Activated T-helper 17 cell treated with anti-CD3 and anti-CD28 coated beads, Interleukin-2, amount 50 U/mL, for 72 hours (primary cell): ENCODE data around the gene FAM81A. TPM values are rescaled to one million over a fixed set of nuclear protein-coding genes. Genes with fewer than 3 reads are reported as not detected.
"Not testable (repeated sequence)": the region's sequence is repeated elsewhere in the genome, so short reads cannot be mapped to it uniquely, and the experiment has no call there.

Experiments
- ATAC-seq: fragments of 150-1000 bp; cut with Tn5 transposase; replicated peaks from 2 replicates; pipeline ENCODE4 v1.10.0; 2021; ENCODE audit warnings: mild to moderate bottlenecking, moderate library complexity
- H3K27ac Mint-ChIP-seq: one replicate; pipeline ENCODE4 v1.8.0; 2022; ENCODE audit warnings: mixed read lengths
- H3K27me3 Mint-ChIP-seq: one replicate; pipeline ENCODE4 v1.8.0; 2022; ENCODE audit warnings: mixed read lengths
- H3K36me3 Mint-ChIP-seq: one replicate; pipeline ENCODE4 v1.8.0; 2022; ENCODE audit warnings: low read depth, mild to moderate bottlenecking, mixed read lengths
- H3K4me1 Mint-ChIP-seq: one replicate; pipeline ENCODE4 v1.8.0; 2022; ENCODE audit warnings: mixed read lengths
- H3K4me3 Mint-ChIP-seq: one replicate; pipeline ENCODE4 v1.8.0; 2022; ENCODE audit warnings: mild to moderate bottlenecking, mixed read lengths
- H3K9me3 Mint-ChIP-seq: one replicate; pipeline ENCODE4 v1.8.0; 2022; ENCODE audit warnings: mixed read lengths
- total RNA-seq, 2 donors: library from RNA; stranded (reverse); gene quantifications; one replicate each; pipeline ENCODE4 v1.2.3, GENCODE V29; 2022

FAM81A gene
- not detected for total RNA-seq

GRCh38 chr15:59437817-59438624 lies at the start of gene FAM81A:
Gene FAM81A, plus strand, starts transcription at chr15:59438186. Its CDS starts 20,441 bp downstream, at chr15:59458627.
- H3K27ac Mint-ChIP-seq, result no peak within 1 kb of the TSS
- peak; percentile 70 for ATAC-seq
- no peaks in the 10 kb centered on the region for H3K9me3 Mint-ChIP-seq
- H3K36me3 Mint-ChIP-seq, result no peaks in the 10 kb centered on the region
- H3K4me3 Mint-ChIP-seq, result peak within 1 kb of the TSS; percentile 72
- H3K27me3 Mint-ChIP-seq, result peaks cover 40% of the 10 kb centered on the region
- H3K4me1 Mint-ChIP-seq, result no peaks in the 10 kb centered on the region

GRCh38 chr15:59388670-59389069 lies 49.3 kb upstream of the FAM81A start:
- H3K4me1 Mint-ChIP-seq, result peaks cover 4% of the 10 kb centered on the region
- H3K27ac Mint-ChIP-seq, result no peak overlapping the region
- H3K4me3 Mint-ChIP-seq, result no peak overlapping the region
- no peak for ATAC-seq
- H3K27me3 Mint-ChIP-seq, result no peaks in the 10 kb centered on the region
- H3K36me3 Mint-ChIP-seq, result no peaks in the 10 kb centered on the region
- no peaks in the 10 kb centered on the region for H3K9me3 Mint-ChIP-seq

GRCh38 chr15:59392299-59392698 lies 45.7 kb upstream of the FAM81A start:
- no peak for ATAC-seq
- Mint-ChIP-seq H3K9me3 (no peaks in the 10 kb centered on the region), H3K36me3 (no peaks in the 10 kb centered on the region), H3K4me3 (no peak overlapping the region), H3K4me1 (no peaks in the 10 kb centered on the region), H3K27me3 (peaks cover 6% of the 10 kb centered on the region), H3K27ac (no peak overlapping the region)

- Mint-ChIP-seq H3K27me3 (peaks cover 10% of the 10 kb centered on the region), H3K4me1 (no peaks in the 10 kb centered on the region), H3K36me3 (no peaks in the 10 kb centered on the region), H3K9me3 (no peaks in the 10 kb centered on the region), H3K4me3 (no peak overlapping the region), H3K27ac (no peak overlapping the region)
- ATAC-seq, result peak; percentile 72
Observed at GRCh38 chr15:59394166-59394661, 43.8 kb upstream of the FAM81A start.

- H3K27ac Mint-ChIP-seq, result no peak overlapping the region
- H3K9me3 Mint-ChIP-seq, result no peaks in the 10 kb centered on the region
- ATAC-seq, result no peak
- H3K36me3 Mint-ChIP-seq, result no peaks in the 10 kb centered on the region
- H3K4me3 Mint-ChIP-seq, result no peak overlapping the region
- no peaks in the 10 kb centered on the region for H3K4me1 Mint-ChIP-seq
- H3K27me3 Mint-ChIP-seq, result peaks cover 17% of the 10 kb centered on the region
Observed at GRCh38 chr15:59396211-59396610, 41.8 kb upstream of the FAM81A start.

- H3K4me1 Mint-ChIP-seq, result no peaks in the 10 kb centered on the region
- H3K9me3 Mint-ChIP-seq, result no peaks in the 10 kb centered on the region
- H3K27ac Mint-ChIP-seq, result no peak overlapping the region
- no peaks in the 10 kb centered on the region for H3K36me3 Mint-ChIP-seq
- ATAC-seq, result no peak
- peaks cover 17% of the 10 kb centered on the region for H3K27me3 Mint-ChIP-seq
- no peak overlapping the region for H3K4me3 Mint-ChIP-seq
Observed at GRCh38 chr15:59396679-59397078, 41.3 kb upstream of the FAM81A start.

GRCh38 chr15:59398220-59398619 lies 39.8 kb upstream of the FAM81A start:
- no peaks in the 10 kb centered on the region for H3K9me3 Mint-ChIP-seq
- no peaks in the 10 kb centered on the region for H3K36me3 Mint-ChIP-seq
- no peak for ATAC-seq
- H3K4me1 Mint-ChIP-seq, result no peaks in the 10 kb centered on the region
- H3K27ac Mint-ChIP-seq, result no peak overlapping the region
- H3K27me3 Mint-ChIP-seq, result peaks cover 17% of the 10 kb centered on the region
- H3K4me3 Mint-ChIP-seq, result no peak overlapping the region

GRCh38 chr15:59399465-59400102 lies 38.4 kb upstream of the FAM81A start:
- Mint-ChIP-seq H3K4me3 (no peak overlapping the region), H3K9me3 (no peaks in the 10 kb centered on the region), H3K4me1 (no peaks in the 10 kb centered on the region), H3K27me3 (peaks cover 17% of the 10 kb centered on the region), H3K27ac (no peak overlapping the region), H3K36me3 (no peaks in the 10 kb centered on the region)
- ATAC-seq, result no peak

GRCh38 chr15:59400103-59400813 lies 37.7 kb upstream of the FAM81A start:
- ATAC-seq, result no peak
- H3K27ac Mint-ChIP-seq, result no peak overlapping the region
- no peaks in the 10 kb centered on the region for H3K36me3 Mint-ChIP-seq
- H3K4me3 Mint-ChIP-seq, result no peak overlapping the region
- no peaks in the 10 kb centered on the region for H3K4me1 Mint-ChIP-seq
- peaks cover 17% of the 10 kb centered on the region for H3K27me3 Mint-ChIP-seq
- no peaks in the 10 kb centered on the region for H3K9me3 Mint-ChIP-seq

GRCh38 chr15:59401051-59401823 lies 36.7 kb upstream of the FAM81A start:
- H3K27ac Mint-ChIP-seq, H3K36me3 Mint-ChIP-seq, H3K4me3 Mint-ChIP-seq, H3K4me1 Mint-ChIP-seq, H3K9me3 Mint-ChIP-seq, ATAC-seq: not testable (repeated sequence)
- H3K27me3 Mint-ChIP-seq, result peaks cover 17% of the 10 kb centered on the region

- no peak overlapping the region for H3K4me3 Mint-ChIP-seq
- H3K36me3 Mint-ChIP-seq, result no peaks in the 10 kb centered on the region
- H3K9me3 Mint-ChIP-seq, result no peaks in the 10 kb centered on the region
- peaks cover 15% of the 10 kb centered on the region for H3K27me3 Mint-ChIP-seq
- no peak for ATAC-seq
- no peaks in the 10 kb centered on the region for H3K4me1 Mint-ChIP-seq
- H3K27ac Mint-ChIP-seq, result no peak overlapping the region
Observed at GRCh38 chr15:59401824-59402569, 36.0 kb upstream of the FAM81A start.

GRCh38 chr15:59405079-59405478 lies 32.9 kb upstream of the FAM81A start:
- Mint-ChIP-seq H3K4me3 (no peak overlapping the region), H3K27me3 (peaks cover 12% of the 10 kb centered on the region), H3K9me3 (no peaks in the 10 kb centered on the region), H3K36me3 (no peaks in the 10 kb centered on the region), H3K27ac (no peak overlapping the region), H3K4me1 (no peaks in the 10 kb centered on the region)
- ATAC-seq, result no peak

GRCh38 chr15:59406446-59406845 lies 31.5 kb upstream of the FAM81A start:
- no peak overlapping the region for H3K27ac Mint-ChIP-seq
- H3K27me3 Mint-ChIP-seq, result peaks cover 6% of the 10 kb centered on the region
- H3K36me3 Mint-ChIP-seq, result no peaks in the 10 kb centered on the region
- no peak overlapping the region for H3K4me3 Mint-ChIP-seq
- no peaks in the 10 kb centered on the region for H3K9me3 Mint-ChIP-seq
- H3K4me1 Mint-ChIP-seq, result no peaks in the 10 kb centered on the region
- no peak for ATAC-seq
